ENCODE results near the gene NLK. TPM values are rescaled to one million over a fixed set of nuclear protein-coding genes. Genes with fewer than 3 reads are reported as not detected.

Gene NLK
- total and polyA plus RNA-seq, 2 donors (not counting 1 experiment from before 2014, with no cell fraction given) = 14.4 to 16.1 TPM

DNA sequence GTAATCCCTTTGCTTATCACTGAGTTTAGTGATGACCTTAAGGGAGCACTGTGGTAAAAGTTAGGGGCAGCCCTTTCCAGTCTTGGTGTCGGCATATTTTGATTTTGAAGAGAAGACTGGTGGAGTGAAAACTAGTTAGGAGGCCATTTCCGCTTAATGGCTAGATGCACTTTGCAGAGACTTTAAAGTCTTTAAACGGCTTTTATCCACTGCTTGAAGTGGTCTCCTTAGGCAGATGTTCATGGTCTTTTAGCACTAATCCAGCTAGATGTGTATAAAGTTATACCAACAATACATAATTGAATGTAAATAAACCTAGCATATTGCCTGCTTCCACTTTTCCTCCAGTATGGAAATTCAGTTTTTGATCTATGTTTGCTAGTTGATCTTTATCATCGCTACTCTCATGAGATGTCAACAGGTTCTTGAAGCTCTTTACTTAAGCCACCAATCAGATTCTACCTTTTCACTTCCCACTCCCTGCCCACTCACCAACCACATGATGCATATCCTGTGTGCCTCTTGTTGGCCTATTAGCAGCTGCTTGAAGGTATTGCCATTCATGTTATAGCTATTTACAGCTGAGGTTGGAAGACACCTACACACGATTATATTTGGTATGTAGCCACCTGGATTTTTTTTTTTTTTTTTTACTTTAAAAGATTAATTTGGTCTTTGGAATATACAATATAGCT lies 132.0 kb downstream of the NLK start:
- Histone ChIP-seq H3K4me3 (replicated peaks in 1 of 4; ENCODE audit: control extremely low read depth in 1 of 4, insufficient read depth in 1 of 4, low read depth in 3 of 4, low read length in 4 of 4) (no peak overlapping the region), H3K27ac (ENCODE audit: insufficient read depth, low read length) (no peak overlapping the region), H2AFZ (ENCODE audit: low read length) (no peak overlapping the region), H3K4me1 (ENCODE audit: control insufficient read depth, extremely low read depth, insufficient read depth, low read length) (peaks cover 5% of the 10 kb centered on the region), H3K9me3 (ENCODE audit: control insufficient read depth, insufficient read depth, low read depth, low read length) (no peaks in the 10 kb centered on the region), H3K36me3 (ENCODE audit: control insufficient read depth, insufficient read depth, low read length) (no peaks in the 10 kb centered on the region), H3K27me3 (ENCODE audit: control insufficient read depth, insufficient read depth, low read length) (no peaks in the 10 kb centered on the region), H3K9ac (ENCODE audit: insufficient read depth, low read length) (no peak overlapping the region), H4K20me1 (ENCODE audit: control insufficient read depth, extremely low read depth, insufficient read depth, low read length) (no peaks in the 10 kb centered on the region), H3K4me2 (ENCODE audit: extremely low read depth, insufficient read depth, low read length) (no peak overlapping the region), H3K79me2 (ENCODE audit: control insufficient read depth, insufficient read depth, low read length) (no peaks in the 10 kb centered on the region)
- peak in 1 of 2 donors; percentile 10 for DNase-seq (ENCODE audit: low read depth in 2 of 2)
- no peak for TF ChIP-seq EZH2 (IDR thresholded peaks at IDR 0.05; ENCODE audit: low read length, missing control alignments)
- TF ChIP-seq, protein P1, sequence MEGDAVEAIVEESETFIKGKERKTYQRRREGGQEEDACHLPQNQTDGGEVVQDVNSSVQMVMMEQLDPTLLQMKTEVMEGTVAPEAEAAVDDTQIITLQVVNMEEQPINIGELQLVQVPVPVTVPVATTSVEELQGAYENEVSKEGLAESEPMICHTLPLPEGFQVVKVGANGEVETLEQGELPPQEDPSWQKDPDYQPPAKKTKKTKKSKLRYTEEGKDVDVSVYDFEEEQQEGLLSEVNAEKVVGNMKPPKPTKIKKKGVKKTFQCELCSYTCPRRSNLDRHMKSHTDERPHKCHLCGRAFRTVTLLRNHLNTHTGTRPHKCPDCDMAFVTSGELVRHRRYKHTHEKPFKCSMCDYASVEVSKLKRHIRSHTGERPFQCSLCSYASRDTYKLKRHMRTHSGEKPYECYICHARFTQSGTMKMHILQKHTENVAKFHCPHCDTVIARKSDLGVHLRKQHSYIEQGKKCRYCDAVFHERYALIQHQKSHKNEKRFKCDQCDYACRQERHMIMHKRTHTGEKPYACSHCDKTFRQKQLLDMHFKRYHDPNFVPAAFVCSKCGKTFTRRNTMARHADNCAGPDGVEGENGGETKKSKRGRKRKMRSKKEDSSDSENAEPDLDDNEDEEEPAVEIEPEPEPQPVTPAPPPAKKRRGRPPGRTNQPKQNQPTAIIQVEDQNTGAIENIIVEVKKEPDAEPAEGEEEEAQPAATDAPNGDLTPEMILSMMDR (conservative IDR thresholded peaks at IDR 0.05 in 1 of 2, IDR thresholded peaks at IDR 0.05 in 1 of 2; ENCODE audit: low read depth in 1 of 2, low read length in 2 of 2) = no peak

DNA sequence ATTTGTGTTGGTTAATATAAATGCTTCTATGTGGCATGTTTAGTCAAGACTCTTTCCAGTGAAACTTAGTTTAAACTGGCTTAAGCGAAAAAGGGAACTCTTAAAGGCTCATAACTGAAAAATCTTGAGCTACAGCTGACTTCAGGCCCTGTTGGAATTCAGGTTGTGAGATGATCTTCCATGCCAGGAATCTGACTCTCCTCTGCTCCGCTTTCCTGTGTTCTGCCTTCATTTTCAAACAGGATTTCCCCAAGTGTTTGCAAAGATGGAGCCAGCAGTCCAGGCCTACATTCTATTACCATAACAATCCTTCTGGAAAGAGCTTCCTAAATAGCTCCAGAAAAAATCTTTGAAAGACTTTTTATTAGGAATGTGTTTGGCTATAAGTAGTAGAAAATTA lies 134.9 kb downstream of the NLK start:
- DNase-seq (ENCODE audit: low read depth in 2 of 2) = peak in 1 of 2 donors; percentile 27
- Histone ChIP-seq H3K4me1 (ENCODE audit: control insufficient read depth, extremely low read depth, insufficient read depth, low read length) (peaks cover under 1% of the 10 kb centered on the region), H3K79me2 (ENCODE audit: control insufficient read depth, insufficient read depth, low read length) (no peaks in the 10 kb centered on the region), H2AFZ (ENCODE audit: low read length) (no peak overlapping the region), H3K27ac (ENCODE audit: insufficient read depth, low read length) (no peak overlapping the region), H3K9me3 (ENCODE audit: control insufficient read depth, insufficient read depth, low read depth, low read length) (no peaks in the 10 kb centered on the region), H3K27me3 (ENCODE audit: control insufficient read depth, insufficient read depth, low read length) (no peaks in the 10 kb centered on the region), H4K20me1 (ENCODE audit: control insufficient read depth, extremely low read depth, insufficient read depth, low read length) (no peaks in the 10 kb centered on the region), H3K4me3 (replicated peaks in 1 of 4; ENCODE audit: control extremely low read depth in 1 of 4, insufficient read depth in 1 of 4, low read depth in 3 of 4, low read length in 4 of 4) (no peak overlapping the region), H3K4me2 (ENCODE audit: extremely low read depth, insufficient read depth, low read length) (no peak overlapping the region), H3K9ac (ENCODE audit: insufficient read depth, low read length) (no peak overlapping the region), H3K36me3 (ENCODE audit: control insufficient read depth, insufficient read depth, low read length) (no peaks in the 10 kb centered on the region)
- no peak for TF ChIP-seq EZH2 (IDR thresholded peaks at IDR 0.05; ENCODE audit: low read length, missing control alignments)
- TF ChIP-seq, protein P1 (conservative IDR thresholded peaks at IDR 0.05 in 1 of 2, IDR thresholded peaks at IDR 0.05 in 1 of 2; ENCODE audit: low read depth in 1 of 2, low read length in 2 of 2) = no peak

DNA sequence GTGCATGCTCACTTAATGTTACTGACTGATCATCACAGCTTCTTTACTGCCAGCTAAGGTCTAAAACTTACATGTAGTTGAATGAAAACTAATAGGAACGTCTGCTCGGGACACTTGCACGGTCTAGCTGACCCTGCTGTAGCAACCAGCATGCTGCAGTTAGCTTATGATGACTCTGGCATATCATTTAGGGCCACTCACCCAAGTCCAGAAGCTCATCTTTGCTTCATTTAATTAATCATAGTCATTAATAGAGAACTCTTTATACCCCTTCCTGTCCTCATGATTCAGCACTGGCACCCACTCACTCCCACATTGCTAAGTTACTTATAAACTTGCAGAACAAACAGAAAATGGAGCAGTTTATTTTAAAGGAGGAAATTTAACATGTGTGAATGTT lies 136.3 kb downstream of the NLK start:
- no peak overlapping the region for H3K4me3 ChIP-seq (replicated peaks in 1 of 4; ENCODE audit: control extremely low read depth in 1 of 4, insufficient read depth in 1 of 4, low read depth in 3 of 4, low read length in 4 of 4)
- peak in 1 of 2 donors; percentile 12 for DNase-seq (ENCODE audit: low read depth in 2 of 2)
- H3K27ac ChIP-seq (ENCODE audit: insufficient read depth, low read length) = no peak overlapping the region

More for the DNA sequence above, 136.3 kb downstream of the NLK start:
- no peaks in the 10 kb centered on the region for H3K79me2 ChIP-seq (ENCODE audit: control insufficient read depth, insufficient read depth, low read length)
- no peaks in the 10 kb centered on the region for H3K36me3 ChIP-seq (ENCODE audit: control insufficient read depth, insufficient read depth, low read length)
- no peak overlapping the region for H2AFZ ChIP-seq (ENCODE audit: low read length)
- TF ChIP-seq, protein P1 (conservative IDR thresholded peaks at IDR 0.05 in 1 of 2, IDR thresholded peaks at IDR 0.05 in 1 of 2; ENCODE audit: low read depth in 1 of 2, low read length in 2 of 2) = no peak
- no peak for TF ChIP-seq EZH2 (IDR thresholded peaks at IDR 0.05; ENCODE audit: low read length, missing control alignments)
- no peaks in the 10 kb centered on the region for H3K4me1 ChIP-seq (ENCODE audit: control insufficient read depth, extremely low read depth, insufficient read depth, low read length)
- no peak overlapping the region for H3K4me2 ChIP-seq (ENCODE audit: extremely low read depth, insufficient read depth, low read length)
- H3K9me3 ChIP-seq (ENCODE audit: control insufficient read depth, insufficient read depth, low read depth, low read length) = no peaks in the 10 kb centered on the region
- H3K27me3 ChIP-seq (ENCODE audit: control insufficient read depth, insufficient read depth, low read length) = no peaks in the 10 kb centered on the region
- no peaks in the 10 kb centered on the region for H4K20me1 ChIP-seq (ENCODE audit: control insufficient read depth, extremely low read depth, insufficient read depth, low read length)
- H3K9ac ChIP-seq (ENCODE audit: insufficient read depth, low read length) = no peak overlapping the region

Data from fibroblast of lung (primary cell).